NT2/D1 (cell line): ENCODE data around the gene CFH.
"Not testable (repeated sequence)": the region's sequence is repeated elsewhere in the genome, so short reads cannot be mapped to it uniquely, and the experiment has no call there.

Experiments used
- DNase-seq: peaks from one replicate; pipeline ENCODE4 v3.0.0-alpha.2; 2011; ENCODE audit warnings: low read depth, low spot score
- H3K27me3 ChIP-seq: 2 replicates; pipeline ENCODE4 v1.6.0; 2011; ENCODE audit warnings: mild to moderate bottlenecking; ENCODE audit not compliant: insufficient read length, insufficient read depth
- H3K36me3 ChIP-seq: 2 replicates; pipeline ENCODE4 v1.6.1; 2011; ENCODE audit warnings: mild to moderate bottlenecking, low read length, mixed read lengths; ENCODE audit not compliant: insufficient read depth, insufficient read length
- H3K4me1 ChIP-seq: 2 replicates; pipeline ENCODE4 v1.5.1; 2011; ENCODE audit not compliant: insufficient read depth, insufficient read length
- H3K4me3 ChIP-seq: 2 replicates; pipeline ENCODE4 v1.5.1; 2011; ENCODE audit warnings: low read depth; ENCODE audit not compliant: insufficient read length
- H3K9ac ChIP-seq: 2 replicates; pipeline ENCODE4 v1.6.0; 2011; ENCODE audit warnings: low read depth; ENCODE audit not compliant: insufficient read length
- H3K9me3 ChIP-seq: 2 replicates; pipeline ENCODE4 v1.5.1; 2011; ENCODE audit warnings: mild to moderate bottlenecking, low read length; ENCODE audit not compliant: insufficient read depth
- SUZ12 ChIP-seq: IDR thresholded peaks from 2 replicates; pipeline ENCODE4 v1.6.1; 2011; ENCODE audit not compliant: insufficient read length, insufficient read depth; ENCODE audit errors: extremely low read depth
- YY1 ChIP-seq: IDR thresholded peaks from 2 replicates; pipeline ENCODE4 v1.6.1; 2011; ENCODE audit not compliant: insufficient read length, insufficient read depth
- ZNF274 ChIP-seq: IDR thresholded peaks from 2 replicates; pipeline ENCODE4 v1.6.1; 2011; ENCODE audit warnings: mild to moderate bottlenecking, low read depth, low read length

Gene CFH

GRCh38 chr1:196773713-196774112 is 121.9 kb downstream of the CFH start:
- Histone ChIP-seq H3K4me1 (no peaks in the 10 kb centered on the region), H3K27me3 (no peaks in the 10 kb centered on the region), H3K9me3 (no peaks in the 10 kb centered on the region), H3K36me3 (no peaks in the 10 kb centered on the region), H3K9ac (no peak overlapping the region), H3K4me3 (no peak overlapping the region)
- TF ChIP-seq YY1 (no peak), ZNF274 (no peak), SUZ12 (no peak)
- DNase-seq = no peak

- no peak for TF ChIP-seq YY1
- TF ChIP-seq ZNF274 = no peak
- no peak for TF ChIP-seq SUZ12
- no peaks in the 10 kb centered on the region for H3K27me3 ChIP-seq
- no peaks in the 10 kb centered on the region for H3K4me1 ChIP-seq
- H3K9ac ChIP-seq = no peak overlapping the region
- no peak overlapping the region for H3K4me3 ChIP-seq
- DNase-seq = no peak
- H3K36me3 ChIP-seq = no peaks in the 10 kb centered on the region
- H3K9me3 ChIP-seq = no peaks in the 10 kb centered on the region
These were observed 122.3 kb downstream of the CFH start for GRCh38 chr1:196774175-196774574.

GRCh38 chr1:196774603-196775002 is 122.8 kb downstream of the CFH start, which contains the start of gene CFHR3:
TSS of gene CFHR3 (plus strand) at chr1:196774840. CDS start at chr1:196774887, 47 bp downstream.
- H3K4me1 ChIP-seq = no peaks in the 10 kb centered on the region
- TF ChIP-seq ZNF274 (no peak), YY1 (no peak), SUZ12 (no peak)
- DNase-seq = no peak
- no peaks in the 10 kb centered on the region for H3K9me3 ChIP-seq
- H3K9ac ChIP-seq = no peak within 1 kb of the TSS
- H3K4me3 ChIP-seq = no peak within 1 kb of the TSS
- H3K36me3 ChIP-seq = no peaks in the 10 kb centered on the region
- H3K27me3 ChIP-seq = no peaks in the 10 kb centered on the region

DNA sequence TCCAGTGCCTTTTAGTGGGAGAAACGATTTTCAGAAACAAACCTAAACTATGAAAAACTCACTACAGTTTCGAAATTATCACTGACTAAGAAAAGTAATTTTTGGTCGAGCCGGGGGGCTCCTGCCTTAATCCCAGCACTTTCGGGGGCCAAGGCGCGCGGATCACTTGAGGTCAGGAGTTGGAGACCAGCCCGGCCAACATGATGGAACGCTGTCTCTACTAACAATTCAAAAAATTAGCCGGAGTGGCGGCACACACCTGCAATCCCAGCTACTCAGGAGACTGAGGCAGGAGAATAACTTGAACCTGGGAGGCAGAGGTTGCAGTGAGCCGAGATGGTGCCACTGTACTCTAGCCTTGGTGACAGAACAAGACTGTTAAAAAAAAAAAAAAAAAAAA is 125.8 kb downstream of the CFH start:
- Histone ChIP-seq H3K4me1 (no peaks in the 10 kb centered on the region), H3K9me3 (no peaks in the 10 kb centered on the region), H3K36me3 (no peaks in the 10 kb centered on the region), H3K27me3 (no peaks in the 10 kb centered on the region), H3K4me3 (no peak overlapping the region), H3K9ac (no peak overlapping the region)
- TF ChIP-seq SUZ12 = no peak
- no peak for TF ChIP-seq YY1
- no peak for TF ChIP-seq ZNF274
- DNase-seq = no peak

DNA sequence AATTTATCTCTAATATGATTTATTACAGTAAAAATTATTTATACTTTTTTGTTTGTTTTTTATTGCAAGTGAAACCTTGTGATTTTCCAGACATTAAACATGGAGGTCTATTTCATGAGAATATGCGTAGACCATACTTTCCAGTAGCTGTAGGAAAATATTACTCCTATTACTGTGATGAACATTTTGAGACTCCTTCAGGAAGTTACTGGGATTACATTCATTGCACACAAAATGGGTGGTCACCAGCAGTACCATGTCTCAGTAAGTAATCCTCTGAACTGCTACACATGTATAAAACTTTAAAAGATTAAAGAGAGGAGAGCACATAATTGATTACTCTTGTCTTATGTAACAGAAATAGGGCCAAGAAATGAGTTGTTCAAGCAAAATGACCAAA is 127.2 kb downstream of the CFH start:
- no peak for TF ChIP-seq SUZ12
- no peak for TF ChIP-seq YY1
- TF ChIP-seq ZNF274 = no peak
- no peak for DNase-seq
- Histone ChIP-seq H3K36me3 (no peaks in the 10 kb centered on the region), H3K9me3 (no peaks in the 10 kb centered on the region), H3K27me3 (no peaks in the 10 kb centered on the region), H3K4me1 (no peaks in the 10 kb centered on the region), H3K4me3 (no peak overlapping the region), H3K9ac (no peak overlapping the region)

DNA sequence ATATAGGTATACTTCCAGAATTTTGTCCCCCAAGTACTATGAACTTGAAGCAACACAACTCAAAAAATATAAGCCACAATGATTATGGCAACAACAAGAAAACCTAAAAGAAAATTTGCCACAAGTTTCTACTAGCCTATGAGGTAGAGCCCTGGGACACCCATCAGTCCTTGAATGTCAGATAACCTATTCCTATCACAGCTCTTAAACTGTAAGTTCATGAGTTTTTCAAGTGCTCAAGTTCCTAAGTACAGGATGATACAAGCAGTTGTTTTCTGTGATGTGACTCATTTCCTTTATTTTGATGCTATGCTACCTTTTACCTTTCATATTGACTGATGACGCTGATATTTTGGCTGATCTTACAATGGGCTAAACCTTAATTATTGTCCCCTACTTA is 139.4 kb downstream of the CFH start:
- not testable (repeated sequence) for H3K9ac ChIP-seq, DNase-seq, H3K4me1 ChIP-seq, H3K36me3 ChIP-seq, H3K9me3 ChIP-seq, H3K27me3 ChIP-seq, H3K4me3 ChIP-seq

GRCh38 chr1:196794103-196794502 is 142.3 kb downstream of the CFH start:
- H3K9ac ChIP-seq, DNase-seq, H3K4me1 ChIP-seq, H3K9me3 ChIP-seq, H3K36me3 ChIP-seq, H3K4me3 ChIP-seq, H3K27me3 ChIP-seq: not testable (repeated sequence)
